ENCODE measurements around the gene SBSN.
A peak's percentile ranks its signal among the peaks of the same experiment; 100 is the strongest.

Gene SBSN, protein sequence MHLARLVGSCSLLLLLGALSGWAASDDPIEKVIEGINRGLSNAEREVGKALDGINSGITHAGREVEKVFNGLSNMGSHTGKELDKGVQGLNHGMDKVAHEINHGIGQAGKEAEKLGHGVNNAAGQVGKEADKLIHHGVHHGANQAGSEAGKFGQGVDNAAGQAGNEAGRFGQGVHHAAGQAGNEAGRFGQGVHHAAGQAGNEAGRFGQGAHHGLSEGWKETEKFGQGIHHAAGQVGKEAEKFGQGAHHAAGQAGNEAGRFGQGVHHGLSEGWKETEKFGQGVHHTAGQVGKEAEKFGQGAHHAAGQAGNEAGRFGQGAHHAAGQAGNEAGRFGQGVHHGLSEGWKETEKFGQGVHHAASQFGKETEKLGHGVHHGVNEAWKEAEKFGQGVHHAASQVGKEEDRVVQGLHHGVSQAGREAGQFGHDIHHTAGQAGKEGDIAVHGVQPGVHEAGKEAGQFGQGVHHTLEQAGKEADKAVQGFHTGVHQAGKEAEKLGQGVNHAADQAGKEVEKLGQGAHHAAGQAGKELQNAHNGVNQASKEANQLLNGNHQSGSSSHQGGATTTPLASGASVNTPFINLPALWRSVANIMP

DNA sequence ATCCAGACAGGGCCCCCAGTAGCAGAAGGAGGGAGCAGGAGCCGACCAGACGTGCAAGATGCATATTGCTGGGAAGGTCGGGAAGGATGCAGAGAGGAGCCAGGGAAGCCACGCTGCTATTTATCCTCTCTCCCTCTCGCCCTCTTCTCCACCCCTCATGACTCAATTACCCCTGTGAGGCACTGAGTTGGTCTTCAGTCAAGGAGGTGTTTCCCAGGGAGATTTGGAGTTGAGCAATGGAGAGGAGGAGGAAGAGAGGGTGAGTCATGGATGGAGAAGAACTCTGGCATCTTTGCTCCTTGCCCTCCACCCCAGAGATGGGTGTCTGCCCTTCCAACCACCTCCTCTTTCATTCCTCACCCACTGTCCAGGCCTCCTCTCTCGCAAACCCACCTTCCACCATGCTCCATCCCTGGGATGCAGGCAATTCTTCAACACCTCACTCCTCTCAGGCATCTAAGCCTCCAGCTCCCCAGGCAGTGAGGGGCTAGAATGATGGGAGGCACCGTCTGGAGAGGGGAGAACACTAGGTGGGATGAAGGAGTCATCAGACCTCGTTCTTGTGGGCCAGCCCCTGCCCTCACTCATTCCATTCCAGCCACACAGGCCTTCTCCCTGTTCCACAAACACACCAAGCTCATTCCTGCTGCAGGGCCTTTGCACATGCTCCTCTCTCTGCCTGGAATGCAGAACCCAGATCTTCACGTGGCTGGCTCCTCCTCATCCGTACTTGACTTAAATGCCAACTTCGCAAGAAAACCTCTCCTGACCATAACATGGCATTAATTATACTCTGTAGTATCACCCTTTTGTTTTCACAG lies at the start of gene SBSN:
SBSN (minus strand) TSS at position 94 of the 821 bp plus-strand sequence; CDS start at position 64, 30 bp downstream.
- no peak for DNase-seq

DNA sequence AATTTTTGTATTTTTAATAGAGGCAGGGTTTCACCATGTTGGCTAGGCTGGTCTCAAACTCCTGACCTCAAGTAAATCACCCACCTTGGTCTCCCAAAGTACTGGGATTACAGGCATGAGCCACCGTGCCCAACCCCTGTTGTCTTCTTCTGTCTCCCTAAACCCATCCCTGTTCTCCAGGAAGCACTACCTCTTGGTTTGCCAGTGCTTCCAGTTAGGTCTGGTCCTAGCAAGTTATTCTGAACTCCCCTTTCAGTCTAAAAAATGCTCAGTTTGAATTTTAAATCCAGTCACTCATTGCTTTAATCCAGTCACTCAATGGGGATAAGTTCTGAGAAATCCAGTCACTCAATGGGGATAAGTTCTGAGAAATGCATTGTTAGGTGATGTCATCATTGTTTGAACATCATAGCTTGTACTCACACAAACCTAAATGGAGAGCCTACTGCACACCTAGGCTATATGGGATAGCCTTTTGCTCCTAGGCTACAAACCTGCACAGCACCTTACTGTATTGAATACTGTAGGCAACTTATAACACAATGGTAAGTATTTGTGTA lies 43.4 kb upstream of the SBSN start:
- DNase-seq = no peak

DNA sequence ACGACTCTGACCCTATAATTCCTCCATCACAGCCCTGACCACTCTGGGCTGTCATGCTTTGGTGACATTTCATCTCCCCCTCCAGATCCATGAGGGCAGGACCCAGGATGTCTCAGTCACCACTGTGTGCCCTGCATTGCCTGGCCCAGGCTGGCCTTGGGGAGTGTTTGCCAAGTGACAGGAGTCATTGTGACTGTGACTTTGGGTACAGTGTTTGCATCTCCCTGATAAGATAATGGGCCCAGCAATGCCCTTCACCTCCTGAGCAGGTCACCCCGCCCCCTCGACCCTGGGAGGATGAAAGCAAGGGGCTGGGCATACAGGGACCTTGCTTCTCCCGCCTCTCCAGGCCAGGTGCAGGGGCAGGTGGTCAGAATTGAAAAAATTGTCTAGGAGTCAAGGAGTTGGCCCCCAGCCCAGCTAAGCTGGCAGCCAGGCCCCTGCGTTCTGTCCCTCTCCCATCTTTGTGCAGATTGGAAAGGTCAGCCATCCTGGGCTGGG lies 41.2 kb upstream of the SBSN start:
- no peak for DNase-seq

DNA sequence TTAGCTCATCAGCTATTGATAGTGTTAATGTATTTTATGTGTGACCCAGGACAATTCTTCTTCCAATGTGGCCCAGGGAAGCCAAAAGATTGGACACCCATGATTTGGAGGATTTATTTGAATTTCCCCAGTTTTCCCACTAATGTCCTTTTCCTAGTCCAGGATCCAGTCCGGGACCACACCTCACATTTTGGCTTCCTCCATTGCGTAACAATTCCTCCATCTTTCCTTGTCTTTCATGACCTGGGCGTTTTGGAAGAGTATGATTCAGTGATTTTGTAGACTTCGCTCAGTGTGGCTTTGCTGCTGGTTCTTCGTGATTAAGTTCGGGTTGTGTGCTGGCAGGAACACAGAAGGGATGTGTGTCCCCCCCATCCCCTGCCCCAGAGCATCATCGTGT lies 38.6 kb upstream of the SBSN start:
- no peak for DNase-seq

DNA sequence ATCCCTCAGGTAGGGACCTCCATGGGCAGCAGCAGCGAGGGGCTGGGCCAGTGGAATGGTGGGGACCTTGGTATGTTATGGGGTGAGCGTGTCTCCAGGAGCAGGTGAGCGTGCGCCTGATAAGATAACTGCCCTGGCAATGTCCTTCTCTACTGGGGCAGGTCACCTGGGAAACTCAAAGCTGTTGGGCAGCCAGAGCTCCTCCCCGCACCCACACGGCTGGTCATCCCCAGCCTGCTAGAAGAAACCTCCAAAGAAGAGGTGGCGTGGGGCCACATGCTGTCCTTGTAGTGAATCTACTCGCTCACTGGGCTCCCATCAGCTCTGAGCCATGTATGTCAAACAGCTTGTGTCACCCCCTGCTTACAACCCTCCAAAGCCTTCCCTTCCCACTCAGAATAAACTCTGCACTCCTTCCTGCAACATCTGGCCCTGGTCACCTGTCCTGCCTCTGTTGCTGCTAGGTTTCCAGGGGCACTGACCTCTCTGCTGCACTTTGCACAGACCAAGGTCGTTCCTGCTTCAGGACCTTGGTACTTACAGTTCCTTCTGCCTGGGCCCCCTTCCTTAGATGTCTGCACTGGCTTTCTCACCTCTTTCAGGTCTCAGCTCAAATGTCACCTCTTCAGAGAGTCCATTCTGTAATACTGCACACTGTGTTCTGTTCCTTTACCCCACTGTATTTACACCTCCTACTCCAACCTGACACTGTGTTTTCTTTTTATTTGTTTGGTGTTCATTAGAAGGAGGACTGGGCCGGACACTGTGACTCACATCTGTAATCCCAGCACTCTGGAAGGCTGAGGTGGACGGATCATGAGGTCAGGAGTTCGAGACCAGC lies 37.1 kb upstream of the SBSN start:
- DNase-seq = no peak

DNA sequence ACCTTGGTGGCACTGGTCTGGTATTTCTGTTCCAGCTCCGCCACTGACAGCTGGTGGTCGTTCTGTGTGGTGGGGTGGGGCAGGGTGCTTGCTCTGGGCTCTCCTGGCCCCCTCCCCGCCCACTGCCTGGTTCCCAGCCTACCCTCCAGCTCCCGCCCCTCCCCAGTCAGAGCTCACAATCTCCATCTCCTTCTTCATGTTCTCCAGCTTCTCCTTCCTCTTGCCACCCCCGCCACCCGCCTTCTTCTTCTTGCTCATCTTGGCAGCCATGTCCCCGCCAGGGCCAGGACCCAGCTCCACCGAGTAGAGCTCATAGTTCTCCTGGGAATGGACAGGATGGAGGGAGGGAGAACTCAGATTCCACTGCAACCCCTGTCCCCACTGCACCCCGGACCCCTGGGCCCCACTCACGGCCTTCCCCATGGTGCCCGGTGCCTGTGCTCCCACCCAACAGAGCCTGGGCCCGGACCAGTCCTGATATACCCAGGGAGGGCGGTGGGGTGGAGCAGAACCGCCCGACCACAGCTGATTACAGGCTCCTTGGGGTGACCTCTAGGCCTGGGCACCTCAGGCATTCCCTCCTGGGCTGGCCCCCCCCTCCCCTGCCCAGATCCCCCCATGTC lies 35.2 kb upstream of the SBSN start, which contains the start of gene ATP4A:
ATP4A (minus strand) TSS at position 452 of the 623 bp plus-strand sequence; CDS start at position 423, 29 bp downstream.
- no peak for DNase-seq

DNA sequence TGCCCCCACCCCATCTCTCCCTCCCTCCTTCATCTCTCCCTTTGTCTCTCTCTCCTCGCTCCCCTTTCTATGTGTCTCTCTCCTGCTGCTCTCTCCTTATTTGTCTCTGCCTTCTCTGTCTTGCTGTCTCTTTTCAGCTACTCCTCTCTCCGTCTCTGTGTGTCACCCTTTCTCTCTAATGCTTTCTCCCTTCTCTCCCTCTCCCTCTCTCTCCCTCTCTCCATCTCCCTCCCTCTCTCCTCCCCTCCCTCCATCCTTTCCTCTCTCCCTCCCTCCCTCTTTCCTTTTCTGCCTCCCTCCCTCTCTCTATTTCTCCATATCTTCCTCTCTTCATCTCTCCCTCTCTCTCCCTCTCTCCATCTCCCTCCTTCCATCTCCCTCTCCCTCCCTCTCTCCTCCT lies 34.7 kb upstream of the SBSN start:
- no peak for DNase-seq

DNA sequence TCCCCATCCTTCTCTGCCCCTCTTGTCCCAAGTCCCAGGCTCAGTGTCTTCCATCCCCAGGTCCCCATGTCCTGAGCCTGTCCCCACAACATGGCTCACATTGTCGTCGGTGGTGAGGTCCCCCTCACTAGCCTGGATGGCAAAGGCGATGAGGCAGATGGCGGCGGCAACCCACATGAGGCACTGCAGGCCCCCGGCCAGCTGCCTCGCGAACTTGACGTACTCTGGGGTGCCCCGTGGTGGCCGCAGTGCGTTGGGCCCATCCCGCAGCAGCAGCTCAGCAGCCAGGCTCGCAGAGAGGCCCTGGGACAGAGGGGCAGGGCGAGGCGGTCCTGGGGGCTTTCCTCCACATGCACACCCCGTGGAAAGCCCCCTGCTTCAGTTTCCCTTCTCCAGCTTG lies 34.2 kb upstream of the SBSN start:
- DNase-seq = no peak

DNA sequence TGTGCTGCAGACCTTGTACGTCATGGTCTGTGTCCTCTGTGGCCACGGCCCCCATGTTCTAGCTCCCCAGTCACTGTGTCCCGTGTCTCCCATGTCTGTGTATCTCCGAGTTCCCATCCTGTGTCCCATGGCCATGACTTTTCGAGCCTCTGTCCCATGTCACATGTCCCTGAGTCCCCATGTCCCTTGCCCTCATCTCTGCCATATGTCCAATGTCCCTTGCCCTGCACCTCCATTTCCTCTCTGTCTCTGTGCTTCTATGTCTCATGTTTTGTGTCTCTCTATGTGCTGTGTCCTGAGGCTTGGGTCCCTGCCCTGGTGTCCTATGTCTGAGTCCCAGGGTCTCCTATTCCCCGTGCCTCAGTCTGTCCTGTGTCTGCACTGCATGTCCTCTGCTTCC lies 33.3 kb upstream of the SBSN start:
- DNase-seq = no peak

DNA sequence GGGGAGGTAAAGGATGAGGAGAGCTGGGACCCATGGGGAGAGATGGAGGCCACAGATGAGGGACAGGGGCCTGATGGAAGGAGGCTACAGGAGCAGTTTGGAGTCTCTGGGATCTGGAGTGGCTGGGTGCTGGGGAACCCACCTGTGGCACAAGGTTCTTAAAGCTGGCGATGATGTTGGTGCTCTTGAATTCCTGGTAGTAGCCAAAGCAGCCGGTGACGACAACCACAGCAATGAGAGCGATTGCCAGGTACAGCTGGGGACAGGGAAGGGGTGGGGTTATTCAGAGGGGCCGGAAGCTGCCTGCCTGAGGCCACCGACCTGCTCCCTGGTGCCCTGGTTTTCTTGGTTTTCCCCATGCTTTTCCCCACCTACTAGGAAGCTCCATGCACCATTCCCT lies 32.6 kb upstream of the SBSN start:
- DNase-seq = no peak

DNA sequence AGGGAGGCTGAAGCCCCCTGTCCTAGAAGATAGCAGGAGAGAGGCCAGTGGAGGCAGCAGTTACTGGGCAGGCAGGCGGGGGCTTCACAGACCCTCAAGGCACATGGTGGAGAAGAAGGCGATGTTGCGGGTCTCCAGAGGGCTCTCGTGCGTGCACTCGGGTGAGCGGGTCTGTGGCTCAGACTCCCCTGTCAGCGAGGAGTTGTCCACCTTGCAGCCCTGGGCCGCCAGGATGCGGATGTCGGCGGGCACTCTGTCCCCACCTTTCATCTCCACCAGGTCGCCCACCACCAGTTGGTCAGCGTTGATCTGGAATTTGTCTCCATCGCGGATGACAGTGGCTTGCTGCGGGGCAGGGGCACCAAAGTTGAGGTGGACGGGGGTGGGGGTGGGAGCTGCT lies 32.2 kb upstream of the SBSN start:
- DNase-seq = no peak

DNA sequence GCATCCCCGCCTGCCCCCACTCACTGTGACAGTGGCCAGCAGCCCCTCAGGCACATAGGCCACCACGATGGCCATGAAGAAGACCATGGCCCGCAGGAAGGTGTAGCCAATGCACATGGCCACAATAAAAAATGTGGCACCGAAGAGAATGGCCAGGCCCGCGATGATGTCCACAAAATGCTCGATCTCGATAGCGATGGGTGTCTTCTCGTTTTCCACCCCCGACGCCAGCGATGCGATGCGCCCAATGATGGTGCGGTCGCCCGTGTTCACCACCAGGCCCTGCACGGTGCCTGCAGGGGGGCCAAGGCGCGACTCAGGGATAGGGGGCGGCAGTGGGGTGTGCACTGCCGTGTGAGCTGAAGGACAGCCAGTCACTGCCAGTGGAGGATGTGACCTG lies 31.7 kb upstream of the SBSN start:
- DNase-seq = no peak

DNA sequence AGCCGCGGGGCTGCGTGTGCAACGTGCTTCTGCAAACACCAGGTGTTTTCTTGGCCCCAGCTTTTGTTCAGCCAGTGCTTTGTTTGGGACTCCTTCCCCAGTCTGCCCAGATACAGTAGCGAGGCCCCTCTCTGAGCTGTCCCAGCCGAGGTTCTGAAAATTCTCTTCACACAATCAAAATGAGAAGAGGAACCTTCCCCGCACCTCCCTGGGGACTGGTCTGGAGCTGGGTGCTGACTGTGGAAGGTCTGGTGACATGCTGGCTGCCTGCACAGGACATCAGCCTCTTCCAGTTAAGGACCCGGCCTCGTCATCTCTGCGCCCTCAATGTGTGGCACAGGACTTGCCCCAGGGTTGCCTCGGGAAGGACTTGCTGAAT lies 31.2 kb upstream of the SBSN start:
- DNase-seq = no peak

DNA sequence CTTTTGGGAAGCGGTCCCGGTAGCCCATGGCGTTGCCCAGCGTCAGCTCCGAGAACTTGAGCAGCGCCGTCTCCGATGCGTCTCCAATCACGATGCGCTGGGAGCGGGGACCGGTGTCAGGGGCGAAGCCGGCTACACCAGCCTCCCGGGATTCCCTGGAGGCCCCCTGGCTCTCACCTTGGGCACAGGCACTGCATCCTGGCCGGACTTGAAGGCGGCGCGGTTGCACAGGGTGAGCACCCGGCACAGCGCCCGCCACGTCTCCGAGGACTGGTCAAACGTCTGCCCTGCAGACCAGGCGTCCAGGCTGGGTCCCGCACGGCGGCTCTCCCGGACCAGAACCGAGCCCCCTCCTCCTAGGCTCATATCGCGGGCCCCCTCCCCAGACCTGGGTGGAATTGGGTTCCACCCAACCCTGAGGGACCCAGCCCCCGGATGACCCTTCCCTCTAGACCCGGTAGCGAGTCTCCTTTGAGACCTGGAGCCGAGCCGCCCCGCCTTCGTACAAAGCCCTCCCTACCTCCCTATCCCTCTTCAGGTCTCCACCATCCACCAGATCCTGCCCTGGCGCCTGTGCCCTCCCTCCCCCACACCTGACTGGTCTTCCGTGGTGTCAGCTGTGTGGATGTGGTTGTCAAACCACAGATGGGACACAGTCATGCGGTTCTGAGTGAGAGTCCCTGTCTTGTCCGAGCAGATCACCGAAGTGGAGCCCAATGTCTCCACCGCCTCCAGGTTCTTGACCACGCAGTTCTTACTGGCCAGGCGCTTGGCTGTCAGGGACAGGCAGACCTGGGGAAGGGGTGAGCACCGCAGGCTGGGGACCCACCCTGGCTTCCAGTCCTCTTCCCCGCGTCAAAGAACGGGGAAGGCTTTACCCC lies 30.5 kb upstream of the SBSN start:
- no peak for DNase-seq

DNA sequence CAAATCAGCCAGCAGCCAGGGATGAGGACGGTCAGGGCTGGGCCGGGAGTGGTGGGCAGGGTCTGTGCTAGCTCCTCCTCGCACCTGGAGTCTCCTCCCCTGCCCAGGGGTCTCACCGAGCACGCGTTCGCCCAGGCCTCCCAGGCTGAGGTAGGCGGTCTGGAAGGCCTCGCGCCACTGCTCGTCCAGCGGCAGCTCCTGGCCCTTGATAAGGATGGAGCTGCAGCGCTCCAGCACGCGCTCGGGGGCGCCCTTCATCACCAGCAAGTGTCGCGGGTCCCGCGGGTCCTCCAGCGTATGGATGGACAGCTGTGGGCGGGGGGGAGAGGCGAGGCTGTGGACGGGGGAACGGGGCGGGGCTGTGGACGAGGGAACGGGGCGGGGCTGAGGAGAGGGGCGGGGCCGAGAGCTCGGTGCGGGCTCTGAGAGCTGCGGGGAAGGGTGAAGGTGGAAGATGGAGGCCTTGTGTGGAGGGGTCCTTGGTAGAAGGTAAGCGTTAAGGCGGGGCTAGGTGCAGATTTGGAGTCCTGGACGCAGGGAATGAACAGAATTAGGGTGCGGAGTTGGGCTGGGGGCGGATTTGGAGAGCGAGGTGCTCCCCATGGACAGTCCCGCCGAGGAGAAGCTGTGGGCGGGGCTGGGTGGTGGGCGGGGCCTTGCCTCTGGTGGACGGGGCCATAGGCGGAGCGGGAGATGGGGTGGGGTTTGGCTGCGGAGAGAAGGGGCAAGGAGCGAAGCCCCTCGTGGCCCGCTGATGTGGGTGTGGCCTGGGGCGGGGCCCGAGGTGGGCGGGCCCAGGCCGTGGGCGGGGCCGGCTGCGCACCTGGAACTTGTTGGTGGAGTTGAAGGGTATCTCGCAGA lies 29.7 kb upstream of the SBSN start:
- DNase-seq = peak; percentile 19

DNA sequence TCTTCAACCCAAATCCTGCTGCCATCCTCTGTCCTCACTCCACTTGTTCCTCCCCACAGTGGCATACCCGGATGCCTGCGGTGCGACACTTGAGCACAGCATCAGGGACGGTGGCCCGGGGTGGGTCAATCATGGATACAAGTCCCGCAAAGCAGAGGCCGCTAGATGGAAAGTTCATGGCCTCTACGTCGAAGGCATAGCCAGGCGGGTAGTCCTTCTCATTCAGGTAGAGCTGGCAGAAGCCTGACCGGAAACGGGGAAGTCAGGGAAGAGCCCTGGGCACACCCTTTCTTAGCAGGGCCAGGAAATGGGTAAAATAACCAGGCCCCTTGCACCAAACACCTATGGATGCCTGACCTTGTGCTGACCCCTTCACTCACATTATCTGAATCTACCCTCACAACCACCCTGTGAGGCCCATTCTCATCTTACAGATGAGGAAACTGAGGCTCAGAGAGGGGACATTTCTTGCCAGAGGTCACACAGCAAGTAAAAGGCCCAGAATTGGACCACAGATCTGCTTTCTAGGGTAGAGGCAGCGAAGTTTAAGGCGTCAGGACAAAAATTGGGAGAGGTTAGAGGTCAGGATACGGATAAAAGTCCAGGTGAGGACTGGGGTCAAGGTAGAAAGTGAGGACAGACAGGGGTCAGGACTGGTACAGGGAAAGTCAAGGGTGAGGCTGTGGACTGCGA lies 28.9 kb upstream of the SBSN start:
- no peak for DNase-seq

DNA sequence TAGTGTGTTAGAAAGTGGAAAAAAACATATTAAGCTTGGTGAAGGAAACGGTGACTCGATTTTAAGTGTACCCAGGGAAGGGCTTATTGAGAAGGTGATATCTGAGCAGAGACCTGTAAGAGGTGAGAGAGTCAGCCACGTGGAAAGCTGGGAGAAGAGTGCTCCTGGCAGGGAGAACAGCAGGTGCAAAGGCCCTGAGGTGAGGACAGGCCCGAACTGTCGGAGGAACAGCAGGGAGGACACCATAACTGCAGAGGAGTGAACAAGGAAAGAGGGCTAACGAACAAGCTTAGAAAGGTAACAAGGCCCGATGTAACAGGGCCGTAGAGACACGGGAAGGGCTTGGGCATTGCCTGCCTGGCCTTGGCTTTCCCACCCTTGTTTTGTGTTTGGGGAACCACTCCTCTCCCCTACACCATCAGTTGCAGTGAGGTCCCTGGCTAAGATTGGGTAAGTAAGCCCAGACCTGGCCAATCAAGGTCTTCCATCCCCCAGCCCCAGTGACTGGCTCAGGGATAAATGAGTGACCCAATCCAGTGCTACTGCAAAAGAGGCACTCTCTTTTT lies 28.0 kb upstream of the SBSN start:
- no peak for DNase-seq

DNA sequence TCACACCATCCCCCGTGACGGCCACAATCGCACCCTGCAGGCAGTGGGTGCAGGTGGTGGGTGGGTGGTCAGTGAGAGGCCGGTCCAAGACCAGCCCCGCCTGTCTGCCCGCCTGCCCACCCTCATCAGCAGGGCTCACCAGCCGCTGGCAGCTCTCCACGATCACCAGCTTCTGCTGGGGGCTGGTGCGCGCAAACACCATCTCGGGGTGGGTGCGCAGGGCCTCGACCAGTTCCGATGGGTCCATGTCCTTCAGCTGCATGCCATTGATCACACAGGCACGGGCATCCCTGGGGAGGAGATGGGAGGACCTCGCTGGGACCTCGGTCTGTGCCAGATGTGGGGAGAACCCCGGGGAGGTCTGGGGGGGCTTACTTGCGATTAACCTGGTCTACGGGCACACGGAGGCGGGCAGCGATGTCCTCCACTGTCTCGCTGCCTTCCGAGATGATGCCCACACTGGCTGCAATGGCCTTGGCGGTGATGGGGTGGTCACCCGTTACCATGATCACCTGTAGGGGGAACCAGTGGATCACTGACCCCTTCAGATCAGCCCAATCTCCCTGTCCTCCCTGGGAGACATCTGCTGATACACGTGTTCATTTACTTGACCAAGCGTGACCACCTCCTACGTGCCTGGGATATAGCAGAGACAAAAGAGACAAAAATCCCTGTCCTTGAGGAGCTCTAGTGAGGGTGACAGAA lies 27.3 kb upstream of the SBSN start:
- no peak for DNase-seq
